GM18858 (cell line): ENCODE measurements around the gene NDRG3.

ENCODE experiments used
- ATAC-seq: cut with Tn5 transposase; IDR thresholded peaks from one replicate; pipeline ENCODE4 v1.9.1; 2021; ENCODE audit not compliant: unreplicated experiment

The NDRG3 gene

DNA sequence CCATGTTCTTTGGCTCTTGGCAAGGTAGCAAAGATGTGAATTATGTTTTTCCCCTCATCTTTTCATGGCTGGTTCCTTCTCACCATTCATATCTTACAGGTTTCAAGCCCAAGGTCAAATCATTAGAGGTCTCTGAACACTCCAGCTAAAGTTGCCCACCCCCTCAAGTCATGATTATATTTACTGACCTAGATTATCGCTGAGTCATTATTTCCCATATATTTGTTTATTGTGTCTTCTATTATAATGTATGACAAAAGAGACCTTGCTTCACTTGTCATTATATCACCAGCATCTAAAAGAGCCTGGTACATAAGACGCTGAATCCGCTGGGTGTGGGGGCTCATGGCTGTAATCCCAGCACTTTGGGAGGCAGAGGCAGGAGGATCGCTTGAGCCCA is 15.2 kb upstream of the NDRG3 start:
- no peak for ATAC-seq

DNA sequence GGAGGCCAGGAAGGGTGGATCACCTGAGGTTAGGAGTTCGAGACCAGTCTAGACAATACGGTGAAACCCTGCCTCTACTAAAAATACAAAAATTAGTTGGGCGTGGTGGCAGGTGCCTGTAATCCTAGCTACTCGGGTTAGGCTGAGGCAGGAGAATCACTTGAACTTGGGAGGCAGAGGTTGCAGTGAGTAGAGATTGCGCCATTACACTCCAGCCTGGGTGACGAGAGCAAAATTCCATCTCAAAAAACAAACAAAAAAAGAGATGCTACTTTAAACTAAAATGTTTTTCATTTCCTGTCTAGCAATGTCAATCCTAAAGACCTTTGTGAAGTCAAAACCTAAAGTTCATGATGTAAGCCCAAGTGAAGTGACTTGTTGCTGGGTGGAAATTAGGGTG is 14.8 kb upstream of the NDRG3 start:
- ATAC-seq: no peak

GRCh38 chr20:36758276-36758675 is 12.4 kb upstream of the NDRG3 start:
- ATAC-seq: no peak

DNA sequence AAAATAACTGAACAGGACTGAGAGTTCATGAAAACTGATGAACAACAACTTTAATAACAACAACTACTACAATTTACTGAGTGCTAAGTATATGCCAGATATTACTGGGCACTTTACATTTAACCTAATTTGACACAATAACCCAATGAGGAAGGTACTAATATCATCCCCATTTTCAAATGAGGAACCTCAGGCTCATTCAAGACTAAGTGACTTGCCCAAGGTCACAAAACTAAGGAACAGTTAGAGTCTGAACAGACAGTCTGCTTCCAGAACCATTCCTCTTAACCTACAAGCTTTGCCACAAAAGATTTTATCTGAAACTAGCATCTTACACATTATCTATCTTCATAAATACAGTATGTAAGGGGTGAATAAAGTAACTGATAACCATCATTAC is 10.6 kb upstream of the NDRG3 start:
- no peak for ATAC-seq

DNA sequence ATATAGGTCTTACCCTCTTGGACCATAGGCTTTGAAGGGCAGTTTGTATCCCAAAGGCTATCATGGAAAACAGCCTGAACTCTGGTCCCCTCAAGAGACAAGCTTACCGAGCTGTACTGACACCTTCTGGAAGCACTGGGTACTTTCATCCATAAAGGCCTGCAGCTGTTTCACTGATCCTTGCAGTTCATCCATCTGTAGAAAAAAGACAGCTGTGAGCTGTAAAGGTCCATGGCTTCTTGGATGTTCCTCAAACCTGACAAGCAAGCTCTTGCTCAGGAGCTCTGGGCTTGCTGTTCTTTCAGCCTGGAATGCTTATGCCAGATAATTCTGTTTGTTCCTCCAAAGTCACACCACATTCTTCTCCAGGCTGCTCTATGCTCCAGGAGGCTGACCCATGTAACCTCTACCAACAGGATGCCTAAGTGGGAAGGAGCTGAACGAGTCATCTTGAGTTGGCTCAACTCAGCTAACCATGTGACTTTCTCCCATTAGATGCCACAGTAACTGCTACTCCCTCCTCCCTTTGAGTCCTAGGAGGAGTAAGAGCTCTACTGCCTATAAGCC is 8.8 kb upstream of the NDRG3 start:
- ATAC-seq: no peak

GRCh38 chr20:36752582-36752981 is 6.7 kb upstream of the NDRG3 start:
- ATAC-seq: no peak

DNA sequence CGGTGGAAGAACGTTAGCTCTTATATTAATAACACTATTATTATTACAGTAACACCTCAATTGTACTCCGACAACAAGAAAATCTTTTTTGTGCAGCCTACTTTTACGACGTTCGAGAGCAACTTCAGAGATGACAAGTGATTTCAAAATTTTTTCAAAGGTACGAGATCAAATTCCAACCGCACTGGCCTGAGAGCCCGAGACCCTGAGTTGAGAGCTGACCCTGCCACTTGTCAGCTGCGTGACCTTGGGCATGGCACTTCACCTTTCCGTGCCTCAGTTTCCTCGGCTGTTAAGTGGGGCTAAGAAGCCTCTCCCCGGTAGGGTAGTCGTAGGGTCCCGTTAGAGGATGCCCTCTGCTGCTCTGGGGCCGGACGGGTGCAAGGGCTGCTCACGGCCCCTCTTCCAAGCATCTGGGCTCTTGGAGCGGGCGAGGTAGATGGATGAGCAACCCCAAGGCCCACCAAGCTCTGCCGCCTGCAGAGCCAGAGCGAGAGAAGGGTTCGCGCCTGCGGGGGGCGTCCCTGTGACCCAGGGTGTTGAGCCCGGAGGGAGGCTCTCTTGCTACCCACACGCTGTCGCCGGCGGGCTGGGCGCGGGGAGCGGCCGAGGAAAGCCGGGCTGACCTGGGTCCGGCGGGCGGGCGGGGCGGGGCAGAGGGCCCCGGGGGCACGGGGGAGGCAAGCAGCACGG is 510 bp downstream of the NDRG3 start:
- peak; percentile 21 for ATAC-seq

GRCh38 chr20:36744764-36745191 is 1.1 kb downstream of the NDRG3 start:
- ATAC-seq: no peak

- ATAC-seq: no peak
These were observed 1.6 kb downstream of the NDRG3 start for GRCh38 chr20:36744243-36744642.

GRCh38 chr20:36742558-36742957 is 3.3 kb downstream of the NDRG3 start:
- no peak for ATAC-seq

DNA sequence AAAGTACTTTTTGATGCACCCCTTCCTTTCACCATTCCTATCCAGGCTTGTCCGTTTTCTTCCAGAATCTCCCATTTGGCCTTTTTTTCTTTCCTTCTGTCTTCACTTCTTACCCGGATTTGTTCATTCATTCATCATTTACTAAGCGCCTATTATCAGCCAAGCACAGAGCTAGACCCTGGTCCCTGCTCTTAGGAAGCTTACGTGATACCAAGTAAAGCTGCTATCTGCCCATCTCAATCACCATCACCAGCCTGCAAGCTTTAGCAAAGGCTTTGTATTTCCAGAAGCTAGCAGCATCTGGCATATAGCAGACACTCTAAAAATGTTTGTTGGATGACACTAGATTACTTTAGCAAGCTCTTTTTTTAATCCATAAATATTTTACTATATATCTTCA is 4.8 kb downstream of the NDRG3 start:
- ATAC-seq: no peak

DNA sequence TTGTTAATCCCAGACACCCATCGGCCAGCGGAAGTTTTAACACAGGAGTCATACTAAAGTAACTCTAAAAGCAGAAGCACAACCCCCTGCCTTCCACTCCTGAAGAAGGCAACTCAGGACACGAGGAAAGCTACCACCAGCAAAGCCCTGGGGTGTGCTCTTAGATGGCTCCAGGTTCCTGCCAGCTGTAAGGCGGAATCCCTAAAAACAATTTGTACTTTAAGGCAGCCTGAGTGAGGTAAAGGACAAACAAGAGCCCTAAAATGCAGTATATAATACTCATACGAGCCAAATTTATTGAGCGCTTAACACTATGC is 8.7 kb downstream of the NDRG3 start:
- ATAC-seq: no peak

DNA sequence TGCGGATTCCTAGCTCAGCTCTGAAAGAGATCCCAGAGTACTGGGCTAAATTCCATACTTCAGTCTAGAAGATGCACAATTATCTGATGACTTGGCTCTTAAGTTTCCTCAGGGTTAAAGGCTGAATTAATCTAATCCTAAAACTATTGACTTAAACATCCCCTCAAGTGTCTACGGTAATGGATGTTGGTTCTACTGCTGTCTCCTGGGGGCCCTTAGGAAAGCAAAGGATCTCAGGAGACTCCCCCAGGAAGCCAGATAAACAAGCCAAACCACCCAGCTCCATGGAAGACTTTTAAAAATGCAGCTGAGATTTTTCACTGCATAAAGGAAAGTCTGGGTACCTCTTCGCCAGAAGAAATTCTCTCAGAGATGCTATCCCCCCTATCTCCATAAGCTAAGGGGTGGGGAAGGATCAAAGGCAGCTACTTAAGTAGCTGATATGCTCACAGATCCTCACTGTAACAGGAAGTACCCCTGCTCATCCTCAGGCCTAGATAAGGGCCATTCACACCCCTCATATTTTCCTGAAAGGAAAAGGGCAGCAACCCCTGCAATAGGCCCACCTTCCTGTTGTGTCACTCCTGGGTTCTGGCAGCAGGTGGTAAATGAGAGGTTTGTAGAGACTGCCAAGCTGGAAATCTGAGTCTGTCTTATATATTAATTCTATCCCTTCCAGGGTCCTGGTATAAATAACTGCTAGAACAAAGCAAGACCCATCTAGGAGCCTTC is 9.3 kb downstream of the NDRG3 start:
- no peak for ATAC-seq

DNA sequence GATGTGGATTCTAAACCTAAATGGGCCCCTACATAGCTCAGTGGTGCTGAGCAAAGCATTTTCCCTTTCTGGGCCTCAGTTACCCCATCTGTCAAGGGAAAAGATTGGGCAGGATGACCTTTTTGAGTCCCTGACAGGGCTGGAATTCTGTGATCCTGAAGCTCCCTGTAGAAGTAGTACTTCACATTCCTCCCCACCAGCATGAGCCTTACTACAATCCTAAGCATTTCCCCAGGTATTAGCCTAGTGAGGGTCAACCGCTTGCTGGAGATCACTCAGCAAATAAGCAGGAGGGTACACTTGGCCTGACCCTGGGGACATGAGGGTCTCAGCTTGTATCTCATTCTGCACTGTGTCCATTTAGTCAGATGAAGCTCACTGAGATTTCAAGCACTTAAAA is 13.4 kb downstream of the NDRG3 start:
- ATAC-seq: no peak

GRCh38 chr20:36728986-36729385 is 16.9 kb downstream of the NDRG3 start:
- no peak for ATAC-seq

DNA sequence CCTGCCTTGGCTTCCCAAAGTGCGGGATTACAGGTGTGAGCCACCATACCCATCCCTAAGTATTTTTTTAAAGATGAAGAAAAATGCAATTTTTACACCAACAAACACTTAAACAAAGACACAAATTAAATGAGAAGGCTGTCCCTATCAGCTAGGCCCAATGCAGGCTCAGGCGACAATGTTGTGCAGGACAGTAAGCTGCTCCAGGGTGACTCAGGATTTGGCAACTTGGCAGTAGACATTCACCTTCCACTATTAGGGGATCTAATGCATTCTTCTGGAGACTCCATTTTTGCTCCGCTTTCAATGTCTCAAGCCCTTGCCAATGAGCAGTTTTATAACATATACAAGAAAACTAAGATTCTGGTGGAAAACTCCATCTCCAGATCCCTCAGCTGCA is 19.7 kb downstream of the NDRG3 start:
- no peak for ATAC-seq

DNA sequence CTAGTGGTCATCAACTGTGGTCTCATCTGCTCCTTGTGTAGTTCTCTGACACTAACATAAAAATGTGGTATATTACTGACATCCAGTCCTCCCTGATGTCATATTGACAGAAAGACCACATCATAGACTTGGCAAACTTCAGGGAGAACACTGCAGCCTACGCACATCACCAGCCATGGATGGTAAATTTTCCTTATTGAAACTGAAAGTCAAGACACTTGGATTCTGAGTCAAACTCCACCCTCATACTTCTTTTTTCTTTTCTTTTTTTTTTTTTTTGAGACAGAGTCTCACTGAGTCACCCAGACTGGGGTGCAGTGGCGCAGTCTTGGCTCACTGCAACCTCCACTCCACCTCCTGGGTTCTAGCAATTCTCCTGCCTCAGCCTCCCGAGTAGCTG is 25.4 kb downstream of the NDRG3 start:
- ATAC-seq: no peak

- no peak for ATAC-seq
These were observed 28.2 kb downstream of the NDRG3 start for GRCh38 chr20:36717657-36718056.

DNA sequence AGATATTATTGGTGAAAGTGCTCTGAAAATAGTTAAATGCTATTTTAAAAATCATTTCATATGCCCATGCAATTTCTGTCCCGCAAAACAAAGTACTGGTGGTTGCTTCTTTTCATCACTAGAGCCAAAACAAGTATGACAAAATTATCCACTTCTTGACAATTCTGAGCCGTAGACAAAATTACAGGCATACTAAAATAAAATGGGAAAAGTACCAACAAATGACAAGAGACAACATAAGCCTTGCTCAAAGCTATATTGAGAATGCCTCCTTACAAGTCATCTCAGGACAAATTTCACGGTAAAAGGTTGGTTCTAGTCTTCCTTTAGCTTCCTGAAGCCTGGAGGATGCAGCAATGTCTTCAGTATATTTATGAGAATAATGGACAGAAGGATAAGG is 28.9 kb downstream of the NDRG3 start:
- ATAC-seq: no peak

GRCh38 chr20:36712775-36713174 is 33.1 kb downstream of the NDRG3 start:
- ATAC-seq: no peak

DNA sequence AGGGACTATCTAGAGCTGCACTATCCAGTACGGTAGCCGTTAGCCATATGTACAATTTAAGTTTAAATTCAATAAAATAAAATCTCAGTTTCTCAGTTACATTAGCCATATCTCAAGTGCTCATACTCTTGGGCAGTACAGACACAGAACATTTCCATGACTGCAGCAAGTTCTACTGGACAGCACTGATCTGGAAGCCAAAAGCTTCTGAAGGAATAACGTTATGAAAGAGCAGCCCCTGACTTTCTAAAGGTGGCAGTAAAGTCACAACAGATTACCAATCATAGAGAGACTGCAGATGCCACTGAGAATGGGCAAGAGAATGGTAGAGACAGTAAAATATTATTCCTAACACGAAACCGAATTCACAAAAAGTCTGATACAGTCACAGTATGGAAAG is 36.8 kb downstream of the NDRG3 start:
- ATAC-seq: no peak

- no peak for ATAC-seq
These were observed 42.4 kb downstream of the NDRG3 start for GRCh38 chr20:36703530-36703929.

DNA sequence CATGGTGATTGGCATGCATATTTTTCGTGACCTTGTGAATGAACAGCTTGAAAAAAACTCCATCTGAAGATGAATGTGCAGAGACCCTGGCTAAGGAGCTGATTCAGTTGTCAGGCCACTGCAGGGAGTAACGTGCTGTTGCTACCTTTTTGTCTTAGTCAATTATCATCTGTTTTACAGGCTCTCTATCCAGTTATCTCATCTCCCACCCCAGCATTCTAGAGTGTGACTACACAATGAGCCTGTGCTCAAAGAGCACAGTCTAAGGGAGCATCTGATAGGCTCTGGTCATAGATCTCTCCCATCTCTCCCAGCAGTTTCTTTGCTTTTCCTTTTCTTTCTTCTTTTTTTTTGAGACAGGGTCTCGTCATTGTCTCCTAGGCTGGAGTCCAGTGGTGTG is 45.5 kb downstream of the NDRG3 start:
- ATAC-seq: no peak
